GM21447 (cell line): ENCODE data around the gene FCN2.

Source experiments
- ATAC-seq: cut with Tn5 transposase; IDR thresholded peaks from one replicate; pipeline ENCODE4 v1.9.1; 2021; ENCODE audit not compliant: unreplicated experiment

The FCN2 gene

GRCh38 chr9:134908524-134909309 lies 28.1 kb downstream of the FCN2 start:
- ATAC-seq = no peak

GRCh38 chr9:134909511-134910481 lies 29.2 kb downstream of the FCN2 start:
- ATAC-seq = no peak

GRCh38 chr9:134912126-134912840 lies 31.7 kb downstream of the FCN2 start:
- ATAC-seq = no peak

- no peak for ATAC-seq
These were observed 32.6 kb downstream of the FCN2 start for GRCh38 chr9:134913041-134913712.

GRCh38 chr9:134913713-134914500 lies 33.3 kb downstream of the FCN2 start:
- ATAC-seq = no peak

- ATAC-seq = no peak
These were observed 33.9 kb downstream of the FCN2 start for GRCh38 chr9:134914501-134914834.

- no peak for ATAC-seq
These were observed 34.7 kb downstream of the FCN2 start for GRCh38 chr9:134915046-134915985.

GRCh38 chr9:134916161-134916665 lies 35.6 kb downstream of the FCN2 start:
- no peak for ATAC-seq

GRCh38 chr9:134917431-134918373 lies 37.1 kb downstream of the FCN2 start, which contains the start of gene FCN1:
Gene FCN1, minus strand, starts transcription at chr9:134917912. Its CDS starts 41 bp downstream, at chr9:134917871.
- ATAC-seq = no peak

GRCh38 chr9:134918646-134919045 lies 38.0 kb downstream of the FCN2 start:
- no peak for ATAC-seq

GRCh38 chr9:134919303-134919702 lies 38.7 kb downstream of the FCN2 start:
- no peak for ATAC-seq

- no peak for ATAC-seq
These were observed 41.7 kb downstream of the FCN2 start for GRCh38 chr9:134922066-134922931.

- no peak for ATAC-seq
These were observed 42.3 kb downstream of the FCN2 start for GRCh38 chr9:134922932-134923240.

GRCh38 chr9:134923466-134923865 lies 42.9 kb downstream of the FCN2 start:
- no peak for ATAC-seq

GRCh38 chr9:134925011-134925511 lies 44.5 kb downstream of the FCN2 start:
- ATAC-seq = no peak

- no peak for ATAC-seq
These were observed 48.0 kb downstream of the FCN2 start for GRCh38 chr9:134928436-134929192.
